ENCODE measurements around the gene PIGU.
A peak's percentile ranks its signal among the peaks of the same experiment; 100 is the strongest.

PIGU gene

GRCh38 chr20:34680586-34681175, 3.8 kb upstream of the PIGU start (continued):
- 0 out of 2 replicates have a peak, but pooled peaks have one; percentile 7 for TF ChIP-seq PRDM4 (tag by site-specific recombination; IDR thresholded peaks at IDR 0.05)
- TF ChIP-seq ZNF366 (tag by site-specific recombination; conservative IDR thresholded peaks at IDR 0.05), result 0 out of 2 replicates have a peak, but pooled peaks have one; percentile 28
- no peak for TF ChIP-seq ZNF404 (tag by site-specific recombination; IDR thresholded peaks at IDR 0.05)
- TF ChIP-seq BCL6B (tag by site-specific recombination; IDR thresholded peaks at IDR 0.05), result no peak
- TF ChIP-seq ZNF157 (tag by site-specific recombination; IDR thresholded peaks at IDR 0.05), result no peak
- no peak for TF ChIP-seq ZBTB10 (tag by site-specific recombination; IDR thresholded peaks at IDR 0.05)
- TF ChIP-seq REST (tag by site-specific recombination; IDR thresholded peaks at IDR 0.05), result no peak

GRCh38 chr20:34675993-34676641, 775 bp downstream of the PIGU start:
- ChIA-PET POLR2A (interaction anchor here (0.6 to 1.3 kb wide), 3 partner anchors 7 to 85 kb away, joined by 3 read pairs; no protein-coding TSS in a partner anchor), CTCF (interaction anchor here (1.1 kb wide), 1 partner anchor 13 kb away, joined by 3 read pairs; no protein-coding TSS in a partner anchor)
- H3K9me3 ChIP-seq (ENCODE audit: control insufficient read depth, insufficient read depth, low read depth, low read length), result no peaks in the 10 kb centered on the region
- H3K4me1 ChIP-seq (ENCODE audit: control insufficient read depth, insufficient read depth, low read length), result no peaks in the 10 kb centered on the region
- no peaks in the 10 kb centered on the region; a peak in 1 of 3 replicates for H3K36me3 ChIP-seq (ENCODE audit: control insufficient read depth in 2 of 2, insufficient read depth in 1 of 2, low read length in 2 of 2)
- peak overlapping the region; percentile 57 for H3K4me3 ChIP-seq (ENCODE audit: low read depth, low read length)
- no peak overlapping the region; the same call in 1 of the 2 replicates for H3K27ac ChIP-seq (ENCODE audit: extremely low read depth, low read depth, low read length)
- TF ChIP-seq ZNF488 (tag by site-specific recombination; IDR thresholded peaks at IDR 0.05), result no peak
- TF ChIP-seq SP2 (tag by site-specific recombination; IDR thresholded peaks at IDR 0.05), result peak; percentile 73; the same call in 1 of the 2 replicates
- no peak for TF ChIP-seq ZNF184 (tag by site-specific recombination; IDR thresholded peaks at IDR 0.05)
- TF ChIP-seq KLF8 (tag by site-specific recombination; IDR thresholded peaks at IDR 0.05), result no peak
- TF ChIP-seq ZFP3 (tag by site-specific recombination; IDR thresholded peaks at IDR 0.05; ENCODE audit: low read depth), result peak; percentile 67; the same call in 1 of the 2 replicates
- TF ChIP-seq ZNF76 (tag by site-specific recombination; IDR thresholded peaks at IDR 0.05; ENCODE audit: borderline replicate concordance, low read depth), result peak; percentile 88
- no peak for TF ChIP-seq ZNF626 (tag by site-specific recombination; IDR thresholded peaks at IDR 0.05)
- TF ChIP-seq ZNF174 (tag by site-specific recombination; IDR thresholded peaks at IDR 0.05), result no peak
- TF ChIP-seq PRDM10 (tag by site-specific recombination; IDR thresholded peaks at IDR 0.05), result peak; percentile 48; the same call in 1 of the 2 replicates
- TF ChIP-seq ZNF600 (tag by site-specific recombination; IDR thresholded peaks at IDR 0.05), result no peak
- no peak for TF ChIP-seq ZNF138 (tag by site-specific recombination; IDR thresholded peaks at IDR 0.05; ENCODE audit: borderline replicate concordance)
- no peak; the same call in 1 of the 2 replicates for TF ChIP-seq EGR2 (tag by site-specific recombination; IDR thresholded peaks at IDR 0.05; ENCODE audit: low read depth)
- TF ChIP-seq ZBTB48 (tag by site-specific recombination; IDR thresholded peaks at IDR 0.05), result peak; percentile 60; the same call in 1 of the 2 replicates

Data from HEK293 (cell line).